Fibroblast of the aortic adventitia (primary cell): ENCODE data around the gene CAV1. TPM values are rescaled to one million over a fixed set of nuclear protein-coding genes. Genes with fewer than 3 reads are reported as not detected.
A peak's percentile ranks its signal among the peaks of the same experiment; 100 is the strongest.

ENCODE experiments used
- DNase-seq: peaks from one replicate; pipeline ENCODE4 v3.0.0-alpha.2; 2010; ENCODE audit warnings: low read depth
- H3K4me3 ChIP-seq: 2 replicates; pipeline ENCODE4 v1.5.1; 2011; ENCODE audit warnings: low read depth, mild to moderate bottlenecking, control low read depth, low read length, moderate library complexity
- CTCF ChIP-seq: IDR thresholded peaks from 2 replicates; pipeline ENCODE4 v1.5.1; 2011; ENCODE audit warnings: mild to moderate bottlenecking, low read length, control low read depth, inconsistent platforms; ENCODE audit not compliant: insufficient read depth
- total RNA-seq: library from RNA; depleted of rRNA; stranded (reverse); fragments of >200 nt; gene quantifications from 2 replicates; pipeline ENCODE4 v1.2.3, GENCODE V29; 2012; ENCODE audit warnings: low replicate concordance

The CAV1 gene
- total RNA-seq, 1 donor = 598 TPM

DNA sequence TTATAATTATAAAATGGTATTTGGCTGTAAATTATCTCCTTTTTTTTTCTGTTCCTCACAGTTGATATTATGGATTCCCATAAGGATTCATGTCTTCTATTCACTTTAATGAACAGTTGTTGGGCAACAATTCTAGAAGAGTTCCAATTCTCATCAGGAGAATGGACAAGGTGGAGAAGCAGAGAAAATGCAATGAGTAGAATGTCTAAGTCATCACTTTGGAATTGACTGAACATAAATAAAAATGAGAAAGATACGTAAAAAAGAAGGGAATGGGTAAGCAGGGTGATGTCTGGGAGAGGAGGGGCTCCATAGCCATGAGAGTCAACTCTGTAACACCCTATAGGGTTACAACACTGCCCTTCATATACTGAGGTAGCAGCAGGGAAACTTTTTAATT is 27.1 kb upstream of the CAV1 start:
- DNase-seq = no peak
- no peak overlapping the region for H3K4me3 ChIP-seq
- TF ChIP-seq CTCF = no peak

GRCh38 chr7:116499168-116500077 is 25.4 kb upstream of the CAV1 start, which contains the start of gene CAV2:
Gene CAV2, plus strand, starts transcription at chr7:116499738. Its CDS starts 44 bp downstream, at chr7:116499782.
- no peak for TF ChIP-seq CTCF
- DNase-seq = peak; percentile 39
- peak within 1 kb of the TSS; percentile 81 for H3K4me3 ChIP-seq

- peak overlapping the region; percentile 81 for H3K4me3 ChIP-seq
- peak; percentile 57 for DNase-seq
- TF ChIP-seq CTCF = no peak
These were observed 24.6 kb upstream of the CAV1 start for GRCh38 chr7:116500078-116500853.

DNA sequence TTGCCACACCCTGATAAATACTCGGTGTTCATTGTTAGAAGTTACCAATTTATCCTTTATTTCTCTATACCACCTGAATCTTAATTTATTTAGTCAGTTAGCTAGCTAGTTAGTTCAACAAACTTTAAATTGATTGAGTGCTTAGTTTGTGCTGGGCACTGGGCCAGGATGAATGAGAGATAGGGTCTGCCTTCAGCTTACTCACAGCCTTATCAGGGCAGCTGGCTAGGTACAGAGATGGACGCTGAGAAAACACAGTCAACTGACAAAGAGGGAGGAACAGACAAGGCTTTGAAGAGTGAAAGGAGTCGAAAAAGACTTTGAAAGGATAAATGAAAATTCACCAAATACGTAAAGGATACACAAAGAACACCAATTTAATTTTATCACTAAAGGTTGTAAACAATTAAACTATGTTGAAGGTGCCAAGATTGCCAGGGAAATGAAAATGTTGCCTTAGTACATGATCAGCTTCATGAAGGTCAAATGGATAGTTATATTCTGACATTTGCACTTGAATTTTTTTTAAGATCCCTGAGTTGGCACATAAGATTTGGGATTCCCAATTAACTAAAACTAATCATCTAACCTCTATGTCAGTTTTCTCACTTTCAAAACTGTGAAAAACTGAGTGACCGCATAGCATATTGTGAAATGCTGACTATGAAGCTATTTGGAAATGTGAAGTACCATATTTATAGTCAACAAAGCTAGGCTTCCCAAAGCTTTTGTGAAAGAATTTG is 23.2 kb upstream of the CAV1 start:
- TF ChIP-seq CTCF = no peak
- DNase-seq = peak; percentile 39

DNA sequence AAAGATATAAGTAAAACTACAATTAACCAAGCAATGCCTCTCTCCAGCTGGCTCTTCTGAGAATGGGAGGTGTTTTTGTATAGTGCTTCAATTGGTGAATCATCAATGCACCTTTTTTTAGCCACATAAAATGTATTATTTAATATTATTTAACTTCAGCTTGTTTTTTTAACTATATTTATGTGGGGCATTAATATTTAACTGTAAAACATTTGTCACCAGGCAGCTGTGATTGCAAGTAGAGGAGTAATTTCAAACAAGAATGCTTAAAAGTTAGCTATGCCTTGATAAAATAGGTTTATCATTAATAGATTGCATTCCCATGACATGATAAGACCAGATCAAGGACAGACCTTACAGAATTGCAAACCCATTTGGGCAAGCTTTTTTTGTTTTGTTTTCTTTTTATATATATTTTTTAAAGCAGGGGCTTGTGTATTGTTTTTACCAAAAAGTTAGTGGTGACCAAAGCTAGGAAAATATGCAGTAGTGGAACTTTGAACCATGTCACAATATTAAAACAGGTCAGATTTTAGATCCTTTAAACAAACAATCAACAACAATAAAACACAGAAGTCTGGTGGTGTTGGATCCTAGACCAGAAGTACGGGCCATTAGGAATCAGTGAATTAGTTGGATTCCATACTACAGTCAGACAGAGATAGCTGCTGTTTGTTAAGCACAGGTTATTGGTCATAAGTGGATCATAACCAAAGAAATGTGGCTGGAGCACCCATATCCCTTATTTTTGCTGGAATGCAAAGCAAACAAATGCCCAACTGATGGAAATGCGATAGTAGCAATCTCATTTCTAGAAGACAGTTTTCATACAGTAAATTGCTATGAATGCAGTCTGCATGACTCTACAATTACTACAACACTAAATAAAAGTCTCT is 22.4 kb upstream of the CAV1 start:
- no peak for TF ChIP-seq CTCF
- DNase-seq = no peak
- H3K4me3 ChIP-seq = no peak overlapping the region

More for the DNA sequence above, 23.2 kb upstream of the CAV1 start:
- H3K4me3 ChIP-seq = peak overlapping the region; percentile 81
